ENCODE measurements around the gene RAB37. TPM values are rescaled to one million over a fixed set of nuclear protein-coding genes. Genes with fewer than 3 reads are reported as not detected.

RAB37 gene
- polyA plus RNA-seq, 1 experiment = 0.12 TPM

DNA sequence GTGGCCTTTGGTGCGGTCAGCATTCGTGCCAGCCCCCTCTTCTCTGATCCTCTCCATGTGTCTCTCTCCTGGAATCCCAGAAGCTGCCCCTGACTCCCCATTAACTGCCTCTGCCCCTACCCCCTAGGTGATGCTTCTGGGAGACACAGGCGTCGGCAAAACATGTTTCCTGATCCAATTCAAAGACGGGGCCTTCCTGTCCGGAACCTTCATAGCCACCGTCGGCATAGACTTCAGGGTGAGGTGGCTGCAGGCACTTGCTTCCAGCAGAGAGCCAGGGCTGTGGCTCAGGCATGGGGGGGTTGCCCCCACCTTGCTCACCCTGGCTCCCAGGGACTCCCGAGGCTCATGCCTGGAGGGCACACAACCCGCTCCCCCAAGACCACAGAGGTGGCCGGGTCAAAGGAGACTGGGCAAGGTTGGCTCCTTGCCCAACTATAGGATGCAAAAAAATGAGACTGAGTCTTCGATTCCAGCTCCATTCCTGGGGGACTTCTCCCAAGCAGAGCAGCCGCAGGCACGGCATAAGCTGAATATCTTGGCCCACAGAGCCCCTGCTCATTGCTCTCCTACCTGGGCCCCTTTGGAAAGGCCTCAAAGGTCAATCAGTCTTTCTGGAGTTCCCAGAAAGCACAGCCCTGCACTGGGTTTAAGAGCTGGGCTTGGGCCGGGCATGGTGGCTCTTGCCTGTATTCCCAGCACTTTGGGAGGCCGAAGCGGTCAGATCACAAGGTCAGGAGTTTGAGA is 3.8 kb downstream of the RAB37 start:
- no peaks in the 10 kb centered on the region; the same call in 1 of the 2 replicates for H3K36me3 ChIP-seq (ENCODE audit: control insufficient read depth, insufficient read depth, low read length)
- CTCF ChIA-PET = interaction anchor here (0.6 to 2.8 kb wide), 4 partner anchors 30 to 125 kb away, joined by 4 to 10 read pairs (median 7); no protein-coding TSS in a partner anchor
- H3K4me3 ChIP-seq (ENCODE audit: low read depth, low read length) = no peak overlapping the region
- H3K27me3 ChIP-seq (ENCODE audit: control insufficient read depth, insufficient read depth, low read length) = peaks cover 25% of the 10 kb centered on the region
- no peak for DNase-seq (ENCODE audit: low read depth)
- POLR2A ChIA-PET = interaction anchor here (0.6 kb wide), 1 partner anchor 36 kb away, joined by 4 read pairs; no protein-coding TSS in a partner anchor
- no peak for TF ChIP-seq CTCF (IDR thresholded peaks at IDR 0.05; ENCODE audit: insufficient read depth, low read depth, low read length)

GRCh38 chr17:74742153-74742515 is 5.1 kb downstream of the RAB37 start:
- Histone ChIP-seq H3K27me3 (ENCODE audit: control insufficient read depth, insufficient read depth, low read length) (peaks cover 21% of the 10 kb centered on the region), H3K36me3 (ENCODE audit: control insufficient read depth, insufficient read depth, low read length) (no peaks in the 10 kb centered on the region; the same call in 1 of the 2 replicates), H3K4me3 (ENCODE audit: low read depth, low read length) (no peak overlapping the region)
- ChIA-PET CTCF (interaction anchor here (1.4 to 2.8 kb wide), 4 partner anchors 29 to 123 kb away, joined by 9 to 10 read pairs (median 10); no protein-coding TSS in a partner anchor), POLR2A (no interaction called here)
- no peak for DNase-seq (ENCODE audit: low read depth)
- no peak for TF ChIP-seq CTCF (IDR thresholded peaks at IDR 0.05; ENCODE audit: insufficient read depth, low read depth, low read length)

- ChIA-PET POLR2A (no interaction called here), CTCF (interaction anchor here (1.4 to 2.8 kb wide), 4 partner anchors 28 to 122 kb away, joined by 9 to 10 read pairs (median 10); no protein-coding TSS in a partner anchor)
- no peak for TF ChIP-seq CTCF (IDR thresholded peaks at IDR 0.05; ENCODE audit: insufficient read depth, low read depth, low read length)
- DNase-seq (ENCODE audit: low read depth) = no peak
- Histone ChIP-seq H3K36me3 (ENCODE audit: control insufficient read depth, insufficient read depth, low read length) (no peaks in the 10 kb centered on the region; the same call in 1 of the 2 replicates), H3K4me3 (ENCODE audit: low read depth, low read length) (no peak overlapping the region), H3K27me3 (ENCODE audit: control insufficient read depth, insufficient read depth, low read length) (peaks cover 13% of the 10 kb centered on the region)
Measured at GRCh38 chr17:74742978-74743545, 6.0 kb downstream of the RAB37 start.

DNA sequence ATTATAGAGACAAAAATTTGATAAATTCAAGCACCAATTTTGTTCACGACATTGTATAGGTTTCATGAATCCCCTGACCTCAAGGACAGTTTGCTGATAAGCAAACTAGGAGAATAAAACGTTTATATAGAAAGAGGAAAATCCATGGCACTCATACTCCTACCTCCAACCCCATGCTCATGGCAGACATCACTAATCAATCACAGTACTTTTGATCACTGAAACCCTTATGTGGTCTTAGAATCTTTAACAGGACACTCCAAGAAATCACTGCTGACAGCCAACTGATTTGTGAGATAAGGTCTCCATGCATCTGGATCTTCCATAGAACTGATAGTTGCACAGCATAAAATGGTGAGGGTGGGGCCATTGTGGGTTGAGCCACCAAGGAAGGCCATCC is 6.7 kb downstream of the RAB37 start:
- peaks cover 7% of the 10 kb centered on the region for H3K27me3 ChIP-seq (ENCODE audit: control insufficient read depth, insufficient read depth, low read length)
- no peaks in the 10 kb centered on the region for H3K36me3 ChIP-seq (ENCODE audit: control insufficient read depth, insufficient read depth, low read length)
- DNase-seq (ENCODE audit: low read depth) = no peak
- H3K4me3 ChIP-seq (ENCODE audit: low read depth, low read length) = no peak overlapping the region
- ChIA-PET POLR2A (no interaction called here), CTCF (interaction anchor here (2.6 to 4.5 kb wide), 3 partner anchors 26 to 214 kb away, joined by 18 to 115 read pairs (median 52); partner anchors contain the start of gene GRIN2C)
- no peak for TF ChIP-seq CTCF (IDR thresholded peaks at IDR 0.05; ENCODE audit: insufficient read depth, low read depth, low read length)

DNA sequence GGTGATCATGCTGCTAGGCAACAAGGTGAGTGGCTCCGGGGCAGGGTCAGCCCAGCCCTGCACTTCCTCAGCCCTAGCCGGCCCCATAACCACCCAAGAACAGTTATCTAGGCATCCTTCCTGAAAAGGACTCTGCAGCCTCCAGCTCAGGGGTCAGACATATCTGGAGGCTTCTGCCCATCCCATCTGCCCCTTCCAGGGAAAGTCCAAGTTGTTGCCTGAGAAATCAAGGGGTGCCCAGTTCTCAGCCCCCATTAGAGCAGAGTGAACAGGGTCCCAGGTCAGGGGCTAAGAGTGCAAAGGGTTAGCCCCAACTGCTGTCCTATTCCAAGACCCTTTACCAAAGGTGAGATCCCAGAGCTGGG is 7.3 kb downstream of the RAB37 start:
- TF ChIP-seq CTCF (IDR thresholded peaks at IDR 0.05; ENCODE audit: insufficient read depth, low read depth, low read length) = no peak
- no peak for DNase-seq (ENCODE audit: low read depth)
- CTCF ChIA-PET = interaction anchor here (0.6 to 4.5 kb wide), 10 partner anchors 8 to 214 kb away, joined by 3 to 115 read pairs (median 4); partner anchors contain the start of genes FDXR, GRIN2C and NAT9
- POLR2A ChIA-PET = no interaction called here
- Histone ChIP-seq H3K27me3 (ENCODE audit: control insufficient read depth, insufficient read depth, low read length) (peaks cover 3% of the 10 kb centered on the region), H3K4me3 (ENCODE audit: low read depth, low read length) (no peak overlapping the region), H3K36me3 (ENCODE audit: control insufficient read depth, insufficient read depth, low read length) (no peaks in the 10 kb centered on the region)
